GM12874 (cell line): ENCODE results near the gene AK4.

Experiments
- TF ChIP-seq, protein P1 (sequence below): IDR thresholded peaks from 2 replicates; pipeline ENCODE4 v1.5.1; 2011; ENCODE audit warnings: low read depth, mild to moderate bottlenecking, control low read depth, low read length, moderate library complexity; ENCODE audit not compliant: insufficient read depth

AK4 gene

GRCh38 chr1:65211331-65211730 lies 63.3 kb downstream of the AK4 start:
- TF ChIP-seq, protein P1, sequence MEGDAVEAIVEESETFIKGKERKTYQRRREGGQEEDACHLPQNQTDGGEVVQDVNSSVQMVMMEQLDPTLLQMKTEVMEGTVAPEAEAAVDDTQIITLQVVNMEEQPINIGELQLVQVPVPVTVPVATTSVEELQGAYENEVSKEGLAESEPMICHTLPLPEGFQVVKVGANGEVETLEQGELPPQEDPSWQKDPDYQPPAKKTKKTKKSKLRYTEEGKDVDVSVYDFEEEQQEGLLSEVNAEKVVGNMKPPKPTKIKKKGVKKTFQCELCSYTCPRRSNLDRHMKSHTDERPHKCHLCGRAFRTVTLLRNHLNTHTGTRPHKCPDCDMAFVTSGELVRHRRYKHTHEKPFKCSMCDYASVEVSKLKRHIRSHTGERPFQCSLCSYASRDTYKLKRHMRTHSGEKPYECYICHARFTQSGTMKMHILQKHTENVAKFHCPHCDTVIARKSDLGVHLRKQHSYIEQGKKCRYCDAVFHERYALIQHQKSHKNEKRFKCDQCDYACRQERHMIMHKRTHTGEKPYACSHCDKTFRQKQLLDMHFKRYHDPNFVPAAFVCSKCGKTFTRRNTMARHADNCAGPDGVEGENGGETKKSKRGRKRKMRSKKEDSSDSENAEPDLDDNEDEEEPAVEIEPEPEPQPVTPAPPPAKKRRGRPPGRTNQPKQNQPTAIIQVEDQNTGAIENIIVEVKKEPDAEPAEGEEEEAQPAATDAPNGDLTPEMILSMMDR, result no peak

DNA sequence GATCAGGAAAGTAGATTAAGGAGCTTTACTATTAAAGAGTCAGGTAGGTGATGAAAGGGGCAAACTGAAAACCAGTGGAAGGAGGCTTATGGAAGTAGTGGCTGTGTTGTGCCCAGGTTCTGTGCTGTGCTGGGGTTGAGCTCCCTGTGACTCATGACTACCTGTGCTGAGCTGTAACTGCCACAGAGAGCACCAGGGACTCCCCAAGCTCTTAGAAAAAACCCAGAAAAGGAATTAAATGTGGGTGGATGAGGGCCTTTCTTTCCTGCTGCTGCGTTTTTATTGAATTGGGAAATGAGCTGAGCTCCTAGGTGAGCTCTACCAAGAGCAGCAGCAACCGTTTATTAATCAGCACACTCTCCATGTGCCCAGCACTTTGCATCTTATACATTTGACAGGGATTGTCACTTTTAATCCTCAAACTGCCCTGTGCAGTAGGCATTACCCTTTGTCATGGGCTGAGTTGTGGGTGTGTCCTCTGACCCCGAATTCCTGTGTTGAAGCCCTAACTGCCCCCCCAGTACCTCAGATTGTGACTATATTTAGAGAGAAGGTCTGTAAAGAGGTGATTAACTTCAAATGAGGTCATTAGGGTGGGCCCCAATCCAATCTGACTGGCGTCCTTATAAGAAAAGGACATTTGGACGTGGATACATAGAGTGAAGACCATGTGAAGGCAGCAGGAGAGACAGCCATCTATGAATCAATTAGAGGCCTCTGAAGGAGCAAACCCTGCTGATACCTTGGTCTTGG lies 65.4 kb downstream of the AK4 start:
- TF ChIP-seq, protein P1, result no peak

GRCh38 chr1:65214340-65215027 lies 66.5 kb downstream of the AK4 start:
- TF ChIP-seq, protein P1, result no peak

DNA sequence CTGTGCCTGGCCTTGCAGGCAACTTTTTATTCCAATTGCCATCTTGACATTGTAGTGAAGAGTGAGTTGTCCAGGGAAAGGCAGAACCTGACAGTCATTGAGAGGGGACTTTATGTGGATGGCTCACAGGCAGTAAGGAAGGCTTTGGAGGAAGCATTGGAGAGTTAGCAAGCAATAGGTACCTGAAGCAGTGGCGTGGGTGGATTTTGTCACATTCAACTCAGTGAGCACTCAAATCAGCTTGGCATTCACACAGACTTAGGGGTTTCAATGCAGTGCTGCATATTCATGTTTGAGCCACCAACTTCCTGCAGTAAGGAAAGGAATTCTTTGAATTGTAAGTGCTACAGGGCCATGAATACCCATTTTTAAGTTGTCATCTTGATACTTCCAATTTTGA lies 69.0 kb downstream of the AK4 start:
- TF ChIP-seq, protein P1, result no peak

GRCh38 chr1:65221638-65222339 lies 73.8 kb downstream of the AK4 start:
- TF ChIP-seq, protein P1, result no peak

GRCh38 chr1:65222340-65222940 lies 74.4 kb downstream of the AK4 start:
- TF ChIP-seq, protein P1, result no peak

- TF ChIP-seq, protein P1, result no peak
Measured at GRCh38 chr1:65224681-65225091, 76.7 kb downstream of the AK4 start.
